ENCODE data around the gene VSNL1. TPM values are rescaled to one million over a fixed set of nuclear protein-coding genes. Genes with fewer than 3 reads are reported as not detected.

The VSNL1 gene
- polyA plus RNA-seq, 3 donors: not detected

GRCh38 chr2:17682098-17682857 lies 141.8 kb downstream of the VSNL1 start:
- Histone ChIP-seq H3K4me1 (ENCODE audit: control insufficient read depth in 1 of 2, insufficient read depth in 2 of 2, low read length in 2 of 2) (no peaks in the 10 kb centered on the region), H3K27me3 (ENCODE audit: control insufficient read depth in 2 of 2, insufficient read depth in 2 of 2, low read length in 2 of 2) (no peaks in the 10 kb centered on the region), H3K9ac (ENCODE audit: insufficient read depth, low read length, poor library complexity, severe bottlenecking) (no peak overlapping the region), H3K36me3 (replicated peaks in 1 of 2; ENCODE audit: control insufficient read depth in 1 of 2, insufficient read depth in 2 of 2, low read length in 2 of 2) (peaks cover 32 to 91% of the 10 kb centered on the region in 2 donors), H3K4me2 (replicated peaks; ENCODE audit: extremely low read depth, low read length, poor library complexity, severe bottlenecking) (no peak overlapping the region), H3K79me2 (ENCODE audit: insufficient read depth, low read length) (no peaks in the 10 kb centered on the region), H2AFZ (ENCODE audit: insufficient read depth, low read depth, low read length, poor library complexity, severe bottlenecking) (no peak overlapping the region), H3K27ac (ENCODE audit: low read depth in 1 of 2, low read length in 2 of 2) (no peak overlapping the region), H3K9me3 (replicated peaks in 1 of 2; ENCODE audit: control insufficient read depth in 1 of 2, insufficient read depth in 1 of 2, low read length in 2 of 2) (no peaks in the 10 kb centered on the region), H4K20me1 (ENCODE audit: insufficient read depth, low read length) (no peaks in the 10 kb centered on the region), H3K4me3 (replicated peaks in 1 of 3; ENCODE audit: low read depth in 2 of 3, low read length in 3 of 3) (no peak overlapping the region)
- WGBS (ENCODE audit: insufficient coverage): 100% methylated on average over 1 of the region's 6 CpGs
- no peak for TF ChIP-seq CTCF (IDR thresholded peaks at IDR 0.05)
- Mint-ChIP-seq H3K27ac (no peak overlapping the region), H3K27me3 (ENCODE audit: low read depth in 3 of 3) (no peaks in the 10 kb centered on the region), H3K9me3 (no peaks in the 10 kb centered on the region), H3K4me1 (no peaks in the 10 kb centered on the region), H3K4me3 (no peak overlapping the region), H3K36me3 (peaks cover 61 to 75% of the 10 kb centered on the region in 2 donors)
- intact Hi-C loops (cut with micrococcal nuclease): no loop called here
- DNase-seq: no peak

DNA sequence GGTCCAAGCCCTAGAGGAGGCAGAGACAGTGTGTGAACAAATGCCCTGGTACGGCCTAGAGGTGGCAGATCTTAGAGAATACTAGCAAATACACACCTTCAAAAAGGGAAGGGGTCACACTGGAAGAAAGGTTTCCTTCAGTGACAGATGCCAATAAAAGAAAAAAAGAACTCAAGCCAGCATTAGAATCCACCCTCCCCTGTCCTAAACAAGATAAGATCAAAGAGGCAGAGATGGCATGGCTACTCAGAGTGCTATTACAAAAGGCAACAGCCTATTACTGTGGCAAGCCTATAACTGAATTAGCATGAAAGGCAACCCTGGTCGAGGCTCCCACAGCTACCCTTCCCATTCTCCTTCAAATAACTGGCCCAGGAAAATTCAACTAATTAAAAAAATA lies 143.5 kb downstream of the VSNL1 start:
- H3K79me2 ChIP-seq (ENCODE audit: insufficient read depth, low read length): no peaks in the 10 kb centered on the region
- H3K4me2 ChIP-seq (replicated peaks; ENCODE audit: extremely low read depth, low read length, poor library complexity, severe bottlenecking): no peak overlapping the region
- intact Hi-C loops (cut with micrococcal nuclease): no loop called here
- TF ChIP-seq CTCF (IDR thresholded peaks at IDR 0.05): no peak
- H3K4me3 Mint-ChIP-seq: no peak overlapping the region
- H4K20me1 ChIP-seq (ENCODE audit: insufficient read depth, low read length): no peaks in the 10 kb centered on the region
- no peaks in the 10 kb centered on the region for H3K27me3 ChIP-seq (ENCODE audit: control insufficient read depth in 2 of 2, insufficient read depth in 2 of 2, low read length in 2 of 2)
- no peaks in the 10 kb centered on the region for H3K4me1 ChIP-seq (ENCODE audit: control insufficient read depth in 1 of 2, insufficient read depth in 2 of 2, low read length in 2 of 2)
- H3K36me3 ChIP-seq (replicated peaks in 1 of 2; ENCODE audit: control insufficient read depth in 1 of 2, insufficient read depth in 2 of 2, low read length in 2 of 2): peaks cover 39 to 92% of the 10 kb centered on the region in 2 donors
- peaks cover 60 to 75% of the 10 kb centered on the region in 2 donors for H3K36me3 Mint-ChIP-seq
- no peak overlapping the region for H2AFZ ChIP-seq (ENCODE audit: insufficient read depth, low read depth, low read length, poor library complexity, severe bottlenecking)
- no peak overlapping the region for H3K4me3 ChIP-seq (replicated peaks in 1 of 3; ENCODE audit: low read depth in 2 of 3, low read length in 3 of 3)
- H3K9ac ChIP-seq (ENCODE audit: insufficient read depth, low read length, poor library complexity, severe bottlenecking): no peak overlapping the region
- H3K4me1 Mint-ChIP-seq: no peaks in the 10 kb centered on the region
- DNase-seq: no peak
- H3K27ac Mint-ChIP-seq: no peak overlapping the region
- H3K9me3 ChIP-seq (replicated peaks in 1 of 2; ENCODE audit: control insufficient read depth in 1 of 2, insufficient read depth in 1 of 2, low read length in 2 of 2): no peaks in the 10 kb centered on the region
- H3K27me3 Mint-ChIP-seq (ENCODE audit: low read depth in 3 of 3): no peaks in the 10 kb centered on the region
- no peak overlapping the region for H3K27ac ChIP-seq (ENCODE audit: low read depth in 1 of 2, low read length in 2 of 2)
- H3K9me3 Mint-ChIP-seq: no peaks in the 10 kb centered on the region
- WGBS (ENCODE audit: insufficient coverage): no CpG with 5 or more reads among the region's 2 CpGs
